ENCODE data around the gene TCHH.

- TF ChIP-seq CTCF (tag by site-specific recombination; IDR thresholded peaks at IDR 0.05) (no peak), ZBTB7A (tag by site-specific recombination; IDR thresholded peaks at IDR 0.05; ENCODE audit: low read depth) (no peak), ZNF398 (tag by site-specific recombination; IDR thresholded peaks at IDR 0.05) (no peak), ZNF175 (tag by site-specific recombination; IDR thresholded peaks at IDR 0.05) (no peak), ZNF311 (tag by site-specific recombination; IDR thresholded peaks at IDR 0.05; ENCODE audit: borderline replicate concordance) (no peak), ZNF529 (tag by site-specific recombination; IDR thresholded peaks at IDR 0.05; ENCODE audit: insufficient replicate concordance) (no peak), ZNF350 (tag by site-specific recombination; IDR thresholded peaks at IDR 0.05) (no peak), ZNF335 (tag by site-specific recombination; conservative IDR thresholded peaks at IDR 0.05) (no peak), ZNF274 (IDR thresholded peaks at IDR 0.05; ENCODE audit: low read length) (no peak), ZNF274 (tag by site-specific recombination; IDR thresholded peaks at IDR 0.05; ENCODE audit: borderline replicate concordance) (no peak), RBAK (tag by site-specific recombination; IDR thresholded peaks at IDR 0.05) (no peak), TRIM28 (IDR thresholded peaks at IDR 0.05; ENCODE audit: borderline replicate concordance, low read length) (no peak; the same call in 1 of the 2 replicates), ZNF692 (tag by site-specific recombination; IDR thresholded peaks at IDR 0.05) (no peak), OVOL3 (tag by site-specific recombination; IDR thresholded peaks at IDR 0.05) (no peak)
Observed at GRCh38 chr1:152109998-152110294, 5.3 kb downstream of the TCHH start.
